ENCODE data around the gene SLC45A3. TPM values are rescaled to one million over a fixed set of nuclear protein-coding genes. Genes with fewer than 3 reads are reported as not detected.

Gene SLC45A3
- total RNA-seq, 4 donors from 2014 or later: 12.2 to 29.1 (median 17.0) TPM

DNA sequence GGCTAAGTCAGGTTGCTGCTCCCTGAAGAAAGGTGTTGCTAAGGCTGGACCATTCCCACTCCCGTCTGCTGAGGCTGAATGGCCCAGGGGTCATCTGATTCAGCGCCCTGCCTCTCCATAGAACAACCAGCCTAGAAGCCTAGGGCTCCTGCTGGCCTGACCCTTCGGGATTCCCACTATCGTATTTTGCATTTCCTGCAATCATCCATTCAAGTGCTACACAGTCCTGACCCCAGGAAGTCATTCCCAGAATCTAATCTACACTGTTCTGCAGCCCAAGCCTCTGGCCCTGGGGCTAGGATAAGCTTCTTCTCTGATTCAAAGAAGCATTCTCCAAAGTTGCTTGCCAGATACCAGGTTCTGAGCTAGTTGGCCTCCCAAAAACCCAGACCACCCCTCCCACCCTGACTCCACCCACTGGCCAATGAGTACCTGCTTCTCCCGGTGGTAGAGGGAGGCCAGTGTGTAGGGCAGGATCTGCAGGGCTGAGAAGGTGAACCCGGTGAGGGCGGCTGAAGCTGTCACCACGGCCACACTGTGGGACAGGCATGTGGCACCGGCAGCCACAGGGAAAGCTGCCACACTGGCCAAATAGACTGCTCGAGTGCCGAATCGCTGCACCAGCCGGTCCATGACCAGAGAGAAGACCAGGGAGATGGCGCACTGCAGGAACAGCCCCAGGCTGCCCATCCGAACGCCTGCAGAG lies 18.7 kb downstream of the SLC45A3 start:
- intact Hi-C loops (cut with DNase I; ENCODE audit: low total_unique reads): no loop called here
- in situ Hi-C loops (cut with MboI; ENCODE audit: low pct_ligation_motif_present in 1 of 4, low pct_unique_long_range_greater_than_20kb in 1 of 4, low sequenced_read_pairs in 3 of 4): no loop called here
- H3K27me3 ChIP-seq: no peaks in the 10 kb centered on the region
- DNase-seq: no peak
- H3K4me1 ChIP-seq: peaks cover 16 to 37% (median 30%) of the 10 kb centered on the region in 4 donors
- TF ChIP-seq POLR2A (IDR thresholded peaks at IDR 0.05): no peak
- TF ChIP-seq POLR2AphosphoS5 (IDR thresholded peaks at IDR 0.05): no peak
- TF ChIP-seq EP300 (IDR thresholded peaks at IDR 0.05; ENCODE audit: low read depth): no peak
- TF ChIP-seq, protein P1, sequence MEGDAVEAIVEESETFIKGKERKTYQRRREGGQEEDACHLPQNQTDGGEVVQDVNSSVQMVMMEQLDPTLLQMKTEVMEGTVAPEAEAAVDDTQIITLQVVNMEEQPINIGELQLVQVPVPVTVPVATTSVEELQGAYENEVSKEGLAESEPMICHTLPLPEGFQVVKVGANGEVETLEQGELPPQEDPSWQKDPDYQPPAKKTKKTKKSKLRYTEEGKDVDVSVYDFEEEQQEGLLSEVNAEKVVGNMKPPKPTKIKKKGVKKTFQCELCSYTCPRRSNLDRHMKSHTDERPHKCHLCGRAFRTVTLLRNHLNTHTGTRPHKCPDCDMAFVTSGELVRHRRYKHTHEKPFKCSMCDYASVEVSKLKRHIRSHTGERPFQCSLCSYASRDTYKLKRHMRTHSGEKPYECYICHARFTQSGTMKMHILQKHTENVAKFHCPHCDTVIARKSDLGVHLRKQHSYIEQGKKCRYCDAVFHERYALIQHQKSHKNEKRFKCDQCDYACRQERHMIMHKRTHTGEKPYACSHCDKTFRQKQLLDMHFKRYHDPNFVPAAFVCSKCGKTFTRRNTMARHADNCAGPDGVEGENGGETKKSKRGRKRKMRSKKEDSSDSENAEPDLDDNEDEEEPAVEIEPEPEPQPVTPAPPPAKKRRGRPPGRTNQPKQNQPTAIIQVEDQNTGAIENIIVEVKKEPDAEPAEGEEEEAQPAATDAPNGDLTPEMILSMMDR (IDR thresholded peaks at IDR 0.05): no peak
- WGBS, 2 donors (ENCODE audit: low coverage in 1 of 2): 87% methylated on average over 16 of the region's 16 CpGs; no CpG with 5 or more reads in 1 of the 2 donors
- no peak overlapping the region for H3K4me3 ChIP-seq
- no peaks in the 10 kb centered on the region for H3K9me3 ChIP-seq
- no peaks in the 10 kb centered on the region for H3K36me3 ChIP-seq
- no peak overlapping the region for H3K27ac ChIP-seq

- 87 to 92% methylated on average over 3 to 8 of the region's 8 CpGs for WGBS, 2 donors (ENCODE audit: low coverage in 1 of 2)
- in situ Hi-C loops (cut with MboI; ENCODE audit: low pct_ligation_motif_present in 1 of 4, low pct_unique_long_range_greater_than_20kb in 1 of 4, low sequenced_read_pairs in 3 of 4): no loop called here
- DNase-seq: no peak
Measured at GRCh38 chr1:205660361-205660760, 19.9 kb downstream of the SLC45A3 start.

GRCh38 chr1:205658943-205659581 lies 21.2 kb downstream of the SLC45A3 start:
- intact Hi-C loops (cut with DNase I; ENCODE audit: low total_unique reads) (loop anchor here (2.0 kb wide), 1 partner anchor 316 kb away; no protein-coding TSS in a partner anchor), in situ Hi-C loops (cut with MboI; ENCODE audit: low pct_ligation_motif_present in 1 of 4, low pct_unique_long_range_greater_than_20kb in 1 of 4, low sequenced_read_pairs in 3 of 4) (loop anchor here in 3 of 4 donors (5.0 to 10.0 kb wide), 4 partner anchors 56 to 134 kb away; no protein-coding TSS in a partner anchor)
- TF ChIP-seq, protein P1 (IDR thresholded peaks at IDR 0.05): peak; percentile 79 to 93 (median 85)
- peak in 1 of 3 donors; percentile 25 for TF ChIP-seq POLR2AphosphoS5 (IDR thresholded peaks at IDR 0.05)
- TF ChIP-seq POLR2A (IDR thresholded peaks at IDR 0.05): no peak
- Histone ChIP-seq H3K9me3 (no peaks in the 10 kb centered on the region), H3K4me3 (no peak overlapping the region), H3K36me3 (no peaks in the 10 kb centered on the region), H3K4me1 (peaks cover 0 to 12% (median 5%) of the 10 kb centered on the region in 4 donors), H3K27ac (no peak overlapping the region), H3K27me3 (no peaks in the 10 kb centered on the region)
- WGBS, 2 donors (ENCODE audit: low coverage in 1 of 2): 55% methylated on average over 17 of the region's 20 CpGs; no CpG with 5 or more reads in 1 of the 2 donors
- peak; percentile 81 for DNase-seq

More at GRCh38 chr1:205660361-205660760, 19.9 kb downstream of the SLC45A3 start:
- TF ChIP-seq EP300 (IDR thresholded peaks at IDR 0.05; ENCODE audit: low read depth) (no peak), POLR2AphosphoS5 (IDR thresholded peaks at IDR 0.05) (no peak), POLR2A (IDR thresholded peaks at IDR 0.05) (no peak)
- TF ChIP-seq, protein P1 (IDR thresholded peaks at IDR 0.05): no peak
- Histone ChIP-seq H3K27me3 (no peaks in the 10 kb centered on the region), H3K27ac (no peak overlapping the region), H3K9me3 (no peaks in the 10 kb centered on the region), H3K4me3 (no peak overlapping the region), H3K4me1 (peaks cover 8 to 25% (median 18%) of the 10 kb centered on the region in 4 donors), H3K36me3 (no peaks in the 10 kb centered on the region)
- intact Hi-C loops (cut with DNase I; ENCODE audit: low total_unique reads): no loop called here

- Histone ChIP-seq H3K9me3 (no peaks in the 10 kb centered on the region), H3K4me3 (no peak overlapping the region), H3K4me1 (peaks cover 0 to 4% (median 3%) of the 10 kb centered on the region in 4 donors), H3K27ac (no peak overlapping the region), H3K27me3 (no peaks in the 10 kb centered on the region), H3K36me3 (no peaks in the 10 kb centered on the region)
- 47 to 72% methylated on average over 2 of the region's 2 CpGs for WGBS, 2 donors (ENCODE audit: low coverage in 1 of 2)
- intact Hi-C loops (cut with DNase I; ENCODE audit: low total_unique reads): loop anchor here (2.0 kb wide), 1 partner anchor 63 kb away; no protein-coding TSS in a partner anchor
- TF ChIP-seq POLR2A (IDR thresholded peaks at IDR 0.05) (no peak), EP300 (IDR thresholded peaks at IDR 0.05; ENCODE audit: low read depth) (no peak), POLR2AphosphoS5 (IDR thresholded peaks at IDR 0.05) (no peak)
- no peak for DNase-seq
- in situ Hi-C loops (cut with MboI; ENCODE audit: low pct_ligation_motif_present in 1 of 4, low pct_unique_long_range_greater_than_20kb in 1 of 4, low sequenced_read_pairs in 3 of 4): loop anchor here in 3 of 4 donors (5.0 to 10.0 kb wide), 4 partner anchors 59 to 131 kb away; no protein-coding TSS in a partner anchor
Measured at GRCh38 chr1:205656236-205656635, 24.1 kb downstream of the SLC45A3 start.

Data from transverse colon (tissue), 4 donors.